HG02763 (cell line): ENCODE data around the gene PRDM10.

Experiments used
- ATAC-seq: cut with Tn5 transposase; IDR thresholded peaks from one replicate; pipeline ENCODE4 v1.9.1; 2021; ENCODE audit warnings: mild to moderate bottlenecking, moderate library complexity; ENCODE audit not compliant: unreplicated experiment

Gene PRDM10

GRCh38 chr11:129946965-129947364 is 55.7 kb downstream of the PRDM10 start:
- ATAC-seq, result no peak

GRCh38 chr11:129946256-129946655 is 56.4 kb downstream of the PRDM10 start:
- ATAC-seq, result no peak

GRCh38 chr11:129945373-129945772 is 57.3 kb downstream of the PRDM10 start:
- ATAC-seq, result no peak

GRCh38 chr11:129944696-129945095 is 57.9 kb downstream of the PRDM10 start:
- ATAC-seq, result no peak

- ATAC-seq, result no peak
Observed at GRCh38 chr11:129943036-129943435, 59.6 kb downstream of the PRDM10 start.

GRCh38 chr11:129939510-129939909 is 63.1 kb downstream of the PRDM10 start:
- no peak for ATAC-seq

GRCh38 chr11:129938764-129939163 is 63.9 kb downstream of the PRDM10 start:
- no peak for ATAC-seq

- no peak for ATAC-seq
Observed at GRCh38 chr11:129937592-129938238, 64.9 kb downstream of the PRDM10 start.

- ATAC-seq, result no peak
Observed at GRCh38 chr11:129935723-129936122, 66.9 kb downstream of the PRDM10 start.

- no peak for ATAC-seq
Observed at GRCh38 chr11:129933891-129934290, 68.7 kb downstream of the PRDM10 start.

GRCh38 chr11:129933262-129933661 is 69.4 kb downstream of the PRDM10 start:
- ATAC-seq, result no peak

- ATAC-seq, result no peak
Observed at GRCh38 chr11:129932381-129933067, 70.1 kb downstream of the PRDM10 start.

GRCh38 chr11:129930743-129931142 is 71.9 kb downstream of the PRDM10 start:
- ATAC-seq, result no peak

- ATAC-seq, result no peak
Observed at GRCh38 chr11:129930296-129930695, 72.3 kb downstream of the PRDM10 start.

- no peak for ATAC-seq
Observed at GRCh38 chr11:129929721-129930120, 72.9 kb downstream of the PRDM10 start.

GRCh38 chr11:129928923-129929692 is 73.5 kb downstream of the PRDM10 start:
- ATAC-seq, result no peak

- ATAC-seq, result no peak
Observed at GRCh38 chr11:129922674-129923073, 80.0 kb downstream of the PRDM10 start.

GRCh38 chr11:129918361-129918760 is 84.3 kb downstream of the PRDM10 start:
- no peak for ATAC-seq

GRCh38 chr11:129917231-129917630 is 85.4 kb downstream of the PRDM10 start:
- no peak for ATAC-seq

GRCh38 chr11:129911298-129911697 is 91.3 kb downstream of the PRDM10 start:
- no peak for ATAC-seq

GRCh38 chr11:129910360-129910759 is 92.3 kb downstream of the PRDM10 start:
- no peak for ATAC-seq

GRCh38 chr11:129905402-129905801 is 97.2 kb downstream of the PRDM10 start:
- no peak for ATAC-seq
